BE2C (cell line): ENCODE data around the gene TMEM80.

Experiments used
- DNase-seq: peaks from one replicate; pipeline ENCODE4 v3.0.0-alpha.2; 2020
- H3K27me3 ChIP-seq: fragments of 250-450 bp; sonication (Bioruptor Pico); 2 replicates; pipeline ENCODE4 v1.5.1; 2020; ENCODE audit warnings: mild to moderate bottlenecking
- H3K36me3 ChIP-seq: fragments of 250-450 bp; sonication (Bioruptor Pico); 2 replicates; pipeline ENCODE4 v1.5.1; 2020; ENCODE audit warnings: mild to moderate bottlenecking
- H3K4me1 ChIP-seq: fragments of 250-450 bp; sonication (Bioruptor Pico); 2 replicates; pipeline ENCODE4 v1.5.1; 2020
- H3K4me3 ChIP-seq: 2 replicates; pipeline ENCODE4 v1.5.1; 2011; ENCODE audit warnings: low read depth, low read length
- H3K9me3 ChIP-seq: fragments of 250-450 bp; sonication (Bioruptor Pico); 2 replicates; pipeline ENCODE4 v1.5.1; 2020
- CTCF ChIP-seq: IDR thresholded peaks from 2 replicates; pipeline ENCODE4 v1.5.1; 2012; ENCODE audit warnings: mild to moderate bottlenecking, low read depth, low read length

Gene TMEM80

GRCh38 chr11:655036-655726 is 40.4 kb upstream of the TMEM80 start:
- Histone ChIP-seq H3K27me3 (no peaks in the 10 kb centered on the region), H3K36me3 (no peaks in the 10 kb centered on the region), H3K9me3 (no peaks in the 10 kb centered on the region), H3K4me3 (no peak overlapping the region), H3K4me1 (no peaks in the 10 kb centered on the region)
- DNase-seq, result no peak
- no peak for TF ChIP-seq CTCF

- Histone ChIP-seq H3K4me1 (no peaks in the 10 kb centered on the region), H3K4me3 (no peak overlapping the region), H3K9me3 (no peaks in the 10 kb centered on the region), H3K27me3 (no peaks in the 10 kb centered on the region), H3K36me3 (no peaks in the 10 kb centered on the region)
- DNase-seq, result no peak
- TF ChIP-seq CTCF, result no peak
Observed at GRCh38 chr11:656426-656825, 39.2 kb upstream of the TMEM80 start.

GRCh38 chr11:656866-657265 is 38.8 kb upstream of the TMEM80 start:
- Histone ChIP-seq H3K4me3 (no peak overlapping the region), H3K4me1 (no peaks in the 10 kb centered on the region), H3K36me3 (no peaks in the 10 kb centered on the region), H3K9me3 (no peaks in the 10 kb centered on the region), H3K27me3 (no peaks in the 10 kb centered on the region)
- no peak for TF ChIP-seq CTCF
- DNase-seq, result no peak

- Histone ChIP-seq H3K4me3 (no peak overlapping the region), H3K27me3 (no peaks in the 10 kb centered on the region), H3K36me3 (no peaks in the 10 kb centered on the region; the same call in 1 of the 2 replicates), H3K9me3 (no peaks in the 10 kb centered on the region), H3K4me1 (no peaks in the 10 kb centered on the region)
- no peak for TF ChIP-seq CTCF
- no peak for DNase-seq
Observed at GRCh38 chr11:657691-658126, 37.9 kb upstream of the TMEM80 start.

- H3K27me3 ChIP-seq, result no peaks in the 10 kb centered on the region
Observed at GRCh38 chr11:659532-660085, 36.0 kb upstream of the TMEM80 start.

More at GRCh38 chr11:659532-660085, 36.0 kb upstream of the TMEM80 start:
- no peak for DNase-seq
- H3K36me3 ChIP-seq, result no peaks in the 10 kb centered on the region; the same call in none of the 2 replicates
- TF ChIP-seq CTCF, result no peak
- H3K4me1 ChIP-seq, result no peaks in the 10 kb centered on the region
- no peak overlapping the region for H3K4me3 ChIP-seq
- H3K9me3 ChIP-seq, result no peaks in the 10 kb centered on the region
